GM12878 (cell line): ENCODE results near the gene STX19. TPM values are rescaled to one million over a fixed set of nuclear protein-coding genes. Genes with fewer than 3 reads are reported as not detected.

Source experiments
- PAX8 ChIP-seq: fragments of 450-650 bp; IDR thresholded peaks from 2 replicates; pipeline ENCODE4 v1.6.1; 2017; ENCODE audit warnings: mild to moderate bottlenecking, moderate library complexity
- SP1 ChIP-seq: IDR thresholded peaks from one replicate; pipeline ENCODE4 v1.6.1; 2011; ENCODE audit warnings: low read depth, low read length
- SPI1 ChIP-seq: IDR thresholded peaks from 2 replicates; pipeline ENCODE4 v1.6.1; 2011; ENCODE audit warnings: low read depth, mild to moderate bottlenecking, low read length, moderate library complexity, borderline replicate concordance; ENCODE audit not compliant: insufficient read depth
- SUZ12 ChIP-seq: fragments of 200-600 bp; sonication (generic); IDR thresholded peaks from one replicate; pipeline ENCODE4 v1.6.1; 2018; ENCODE audit warnings: antibody characterized with exemption, mild to moderate bottlenecking; ENCODE audit not compliant: unreplicated experiment
- TARDBP ChIP-seq: IDR thresholded peaks from 2 replicates; pipeline ENCODE4 v1.6.1; 2016; ENCODE audit warnings: borderline replicate concordance
- YBX1 ChIP-seq: fragments of 450-650 bp; IDR thresholded peaks from 2 replicates; pipeline ENCODE4 v1.6.1; 2016; ENCODE audit warnings: antibody characterized with exemption
- ZBED1 ChIP-seq: IDR thresholded peaks from 2 replicates; pipeline ENCODE4 v1.6.1; 2016; ENCODE audit warnings: borderline replicate concordance
- ZNF622 ChIP-seq: fragments of 450-650 bp; IDR thresholded peaks from 2 replicates; pipeline ENCODE4 v1.6.1; 2017; ENCODE audit warnings: mild to moderate bottlenecking, inconsistent platforms
- ZZZ3 ChIP-seq: IDR thresholded peaks from 2 replicates; pipeline ENCODE4 v1.6.1; 2011; ENCODE audit warnings: low read depth; ENCODE audit not compliant: control insufficient read depth, insufficient read length
- polyA plus RNA-seq, 11 experiments: library from polyadenylated mRNA; depleted of rRNA in 4 of 11; unstranded in 6 of 11; stranded (reverse) in 5 of 11; fragments of >200 nt; fragmentation: Nextera tagmentation in 4 of 11; fragmentation: Illumina TruSeq in 1 of 11; extraction: Ambion mirVana in 4 of 11; extraction: Trizol in 1 of 11; gene quantifications; 1 replicate in 1 of 11; 2 replicates in 10 of 11; pipeline versions ENCODE4 v1.2.1 to v1.2.3, GENCODE V29; 2011 to 2016; ENCODE audit warnings: inconsistent platforms in 2 of 11, missing spikeins in 2 of 11, low read depth in 1 of 11
- total RNA-seq, 4 experiments: library from RNA; depleted of rRNA in 3 of 4; stranded (reverse); fragments of >200 nt in 3 of 4; fragmentation: Illumina TruSeq in 1 of 4; extraction: Trizol in 1 of 4; gene quantifications; 2 replicates each; pipeline versions ENCODE4 v1.2.1 to v1.2.3, GENCODE V29; 2013 to 2021
- TF ChIP-seq, protein P1 (sequence below): IDR thresholded peaks from 2 replicates; pipeline ENCODE4 v1.6.1; 2011; ENCODE audit warnings: mild to moderate bottlenecking, low read depth, low read length, moderate library complexity; ENCODE audit not compliant: insufficient replicate concordance
- TF ChIP-seq, protein P2 (sequence below): fragments of 450-650 bp; IDR thresholded peaks from 2 replicates; pipeline ENCODE4 v1.6.1; 2017; ENCODE audit warnings: mild to moderate bottlenecking, moderate library complexity
- TF ChIP-seq, protein P3 (sequence below), 3 experiments: IDR thresholded peaks in 2 of 3; conservative IDR thresholded peaks in 1 of 3; 2 replicates each; pipeline ENCODE4 v1.5.1; 2011; ENCODE audit warnings: low read depth in 3 of 3, low read length in 3 of 3, mild to moderate bottlenecking in 3 of 3, control low read depth in 2 of 3, moderate library complexity in 2 of 3, inconsistent platforms in 1 of 3, mixed read lengths in 1 of 3; ENCODE audit not compliant: control insufficient read depth in 2 of 3, insufficient read depth in 1 of 3; ENCODE audit errors: extremely low read depth in 1 of 3
- TF ChIP-seq, protein P4 (sequence below): IDR thresholded peaks from 2 replicates; pipeline ENCODE4 v1.6.1; 2012; ENCODE audit warnings: mild to moderate bottlenecking, low read depth, low read length

The STX19 gene
- total and polyA plus RNA-seq, 10 of the 15 experiments (the other 5 are each of a cell fraction or from before 2014, with no cell fraction given) = 0.10 to 0.14 (median 0.11) TPM; not detected in 7

DNA sequence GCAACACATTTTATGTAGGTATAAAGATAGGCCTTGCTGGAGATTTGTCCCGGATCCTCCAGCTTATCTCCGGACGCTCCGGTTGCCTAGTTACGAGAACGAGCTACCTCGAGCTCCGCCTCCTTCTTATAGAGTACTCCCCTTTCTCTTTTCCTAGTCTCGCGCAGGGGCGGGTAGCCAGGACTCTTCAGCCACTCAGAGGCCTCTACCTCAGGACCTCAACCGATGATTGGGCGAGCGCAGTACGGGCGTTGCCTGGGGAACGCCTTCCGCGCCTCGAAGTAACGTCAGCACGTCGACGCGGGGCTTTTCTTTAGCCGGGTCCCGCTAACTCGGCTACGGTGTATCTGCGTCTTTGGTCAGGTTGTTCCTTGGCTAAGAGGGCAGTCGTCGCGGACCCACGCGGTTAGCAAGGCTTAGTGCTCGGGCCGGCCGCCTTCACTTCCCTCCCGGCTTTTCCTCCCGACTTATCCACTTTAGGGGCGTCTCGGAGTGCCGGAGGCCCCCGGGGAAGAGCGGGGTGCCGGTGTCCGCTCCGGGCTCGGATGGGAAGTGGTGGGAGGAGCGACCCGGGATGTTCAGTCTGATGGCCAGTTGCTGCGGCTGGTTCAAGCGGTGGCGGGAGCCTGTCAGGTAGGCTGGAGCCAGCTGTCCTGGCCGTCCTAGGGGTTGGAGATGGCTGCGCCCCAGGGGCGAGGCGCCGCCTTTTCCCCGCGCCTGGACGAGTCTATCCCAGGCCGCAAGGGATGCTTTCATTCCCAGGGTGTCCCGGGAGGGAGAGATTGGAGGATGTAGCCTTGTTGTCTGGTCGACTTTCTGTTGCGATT, 48.3 kb downstream of the STX19 start, which contains the start of gene ARL13B (continued):
- TF ChIP-seq, protein P1, sequence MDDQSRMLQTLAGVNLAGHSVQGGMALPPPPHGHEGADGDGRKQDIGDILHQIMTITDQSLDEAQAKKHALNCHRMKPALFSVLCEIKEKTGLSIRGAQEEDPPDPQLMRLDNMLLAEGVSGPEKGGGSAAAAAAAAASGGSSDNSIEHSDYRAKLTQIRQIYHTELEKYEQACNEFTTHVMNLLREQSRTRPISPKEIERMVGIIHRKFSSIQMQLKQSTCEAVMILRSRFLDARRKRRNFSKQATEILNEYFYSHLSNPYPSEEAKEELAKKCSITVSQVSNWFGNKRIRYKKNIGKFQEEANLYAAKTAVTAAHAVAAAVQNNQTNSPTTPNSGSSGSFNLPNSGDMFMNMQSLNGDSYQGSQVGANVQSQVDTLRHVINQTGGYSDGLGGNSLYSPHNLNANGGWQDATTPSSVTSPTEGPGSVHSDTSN = no peak
- TF ChIP-seq, protein P2, sequence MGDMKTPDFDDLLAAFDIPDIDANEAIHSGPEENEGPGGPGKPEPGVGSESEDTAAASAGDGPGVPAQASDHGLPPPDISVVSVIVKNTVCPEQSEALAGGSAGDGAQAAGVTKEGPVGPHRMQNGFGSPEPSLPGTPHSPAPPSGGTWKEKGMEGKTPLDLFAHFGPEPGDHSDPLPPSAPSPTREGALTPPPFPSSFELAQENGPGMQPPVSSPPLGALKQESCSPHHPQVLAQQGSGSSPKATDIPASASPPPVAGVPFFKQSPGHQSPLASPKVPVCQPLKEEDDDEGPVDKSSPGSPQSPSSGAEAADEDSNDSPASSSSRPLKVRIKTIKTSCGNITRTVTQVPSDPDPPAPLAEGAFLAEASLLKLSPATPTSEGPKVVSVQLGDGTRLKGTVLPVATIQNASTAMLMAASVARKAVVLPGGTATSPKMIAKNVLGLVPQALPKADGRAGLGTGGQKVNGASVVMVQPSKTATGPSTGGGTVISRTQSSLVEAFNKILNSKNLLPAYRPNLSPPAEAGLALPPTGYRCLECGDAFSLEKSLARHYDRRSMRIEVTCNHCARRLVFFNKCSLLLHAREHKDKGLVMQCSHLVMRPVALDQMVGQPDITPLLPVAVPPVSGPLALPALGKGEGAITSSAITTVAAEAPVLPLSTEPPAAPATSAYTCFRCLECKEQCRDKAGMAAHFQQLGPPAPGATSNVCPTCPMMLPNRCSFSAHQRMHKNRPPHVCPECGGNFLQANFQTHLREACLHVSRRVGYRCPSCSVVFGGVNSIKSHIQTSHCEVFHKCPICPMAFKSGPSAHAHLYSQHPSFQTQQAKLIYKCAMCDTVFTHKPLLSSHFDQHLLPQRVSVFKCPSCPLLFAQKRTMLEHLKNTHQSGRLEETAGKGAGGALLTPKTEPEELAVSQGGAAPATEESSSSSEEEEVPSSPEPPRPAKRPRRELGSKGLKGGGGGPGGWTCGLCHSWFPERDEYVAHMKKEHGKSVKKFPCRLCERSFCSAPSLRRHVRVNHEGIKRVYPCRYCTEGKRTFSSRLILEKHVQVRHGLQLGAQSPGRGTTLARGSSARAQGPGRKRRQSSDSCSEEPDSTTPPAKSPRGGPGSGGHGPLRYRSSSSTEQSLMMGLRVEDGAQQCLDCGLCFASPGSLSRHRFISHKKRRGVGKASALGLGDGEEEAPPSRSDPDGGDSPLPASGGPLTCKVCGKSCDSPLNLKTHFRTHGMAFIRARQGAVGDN = no peak
- TF ChIP-seq ZNF622 (no peak), SPI1 (peak; percentile 6; the same call in 1 of the 2 replicates), SUZ12 (no peak), PAX8 (no peak), YBX1 (no peak), ZBED1 (no peak), TARDBP (no peak), ZZZ3 (no peak), SP1 (peak; percentile 97)
- TF ChIP-seq, protein P3, sequence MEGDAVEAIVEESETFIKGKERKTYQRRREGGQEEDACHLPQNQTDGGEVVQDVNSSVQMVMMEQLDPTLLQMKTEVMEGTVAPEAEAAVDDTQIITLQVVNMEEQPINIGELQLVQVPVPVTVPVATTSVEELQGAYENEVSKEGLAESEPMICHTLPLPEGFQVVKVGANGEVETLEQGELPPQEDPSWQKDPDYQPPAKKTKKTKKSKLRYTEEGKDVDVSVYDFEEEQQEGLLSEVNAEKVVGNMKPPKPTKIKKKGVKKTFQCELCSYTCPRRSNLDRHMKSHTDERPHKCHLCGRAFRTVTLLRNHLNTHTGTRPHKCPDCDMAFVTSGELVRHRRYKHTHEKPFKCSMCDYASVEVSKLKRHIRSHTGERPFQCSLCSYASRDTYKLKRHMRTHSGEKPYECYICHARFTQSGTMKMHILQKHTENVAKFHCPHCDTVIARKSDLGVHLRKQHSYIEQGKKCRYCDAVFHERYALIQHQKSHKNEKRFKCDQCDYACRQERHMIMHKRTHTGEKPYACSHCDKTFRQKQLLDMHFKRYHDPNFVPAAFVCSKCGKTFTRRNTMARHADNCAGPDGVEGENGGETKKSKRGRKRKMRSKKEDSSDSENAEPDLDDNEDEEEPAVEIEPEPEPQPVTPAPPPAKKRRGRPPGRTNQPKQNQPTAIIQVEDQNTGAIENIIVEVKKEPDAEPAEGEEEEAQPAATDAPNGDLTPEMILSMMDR (IDR thresholded peaks at IDR 0.05 in 2 of 3, conservative IDR thresholded peaks at IDR 0.05 in 1 of 3; ENCODE audit: control insufficient read depth in 2 of 3, extremely low read depth in 1 of 3, insufficient read depth in 1 of 3, low read depth in 3 of 3, low read length in 3 of 3) = no peak
- TF ChIP-seq, protein P4, sequence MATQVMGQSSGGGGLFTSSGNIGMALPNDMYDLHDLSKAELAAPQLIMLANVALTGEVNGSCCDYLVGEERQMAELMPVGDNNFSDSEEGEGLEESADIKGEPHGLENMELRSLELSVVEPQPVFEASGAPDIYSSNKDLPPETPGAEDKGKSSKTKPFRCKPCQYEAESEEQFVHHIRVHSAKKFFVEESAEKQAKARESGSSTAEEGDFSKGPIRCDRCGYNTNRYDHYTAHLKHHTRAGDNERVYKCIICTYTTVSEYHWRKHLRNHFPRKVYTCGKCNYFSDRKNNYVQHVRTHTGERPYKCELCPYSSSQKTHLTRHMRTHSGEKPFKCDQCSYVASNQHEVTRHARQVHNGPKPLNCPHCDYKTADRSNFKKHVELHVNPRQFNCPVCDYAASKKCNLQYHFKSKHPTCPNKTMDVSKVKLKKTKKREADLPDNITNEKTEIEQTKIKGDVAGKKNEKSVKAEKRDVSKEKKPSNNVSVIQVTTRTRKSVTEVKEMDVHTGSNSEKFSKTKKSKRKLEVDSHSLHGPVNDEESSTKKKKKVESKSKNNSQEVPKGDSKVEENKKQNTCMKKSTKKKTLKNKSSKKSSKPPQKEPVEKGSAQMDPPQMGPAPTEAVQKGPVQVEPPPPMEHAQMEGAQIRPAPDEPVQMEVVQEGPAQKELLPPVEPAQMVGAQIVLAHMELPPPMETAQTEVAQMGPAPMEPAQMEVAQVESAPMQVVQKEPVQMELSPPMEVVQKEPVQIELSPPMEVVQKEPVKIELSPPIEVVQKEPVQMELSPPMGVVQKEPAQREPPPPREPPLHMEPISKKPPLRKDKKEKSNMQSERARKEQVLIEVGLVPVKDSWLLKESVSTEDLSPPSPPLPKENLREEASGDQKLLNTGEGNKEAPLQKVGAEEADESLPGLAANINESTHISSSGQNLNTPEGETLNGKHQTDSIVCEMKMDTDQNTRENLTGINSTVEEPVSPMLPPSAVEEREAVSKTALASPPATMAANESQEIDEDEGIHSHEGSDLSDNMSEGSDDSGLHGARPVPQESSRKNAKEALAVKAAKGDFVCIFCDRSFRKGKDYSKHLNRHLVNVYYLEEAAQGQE = no peak
